Tibial nerve (tissue), 4 donors: ENCODE measurements around the gene REX1BD. TPM values are rescaled to one million over a fixed set of nuclear protein-coding genes. Genes with fewer than 3 reads are reported as not detected.

Experiments
- DNase-seq, 2 donors: peaks; one replicate each; pipeline ENCODE4 v3.0.0-alpha.2; 2019; ENCODE audit warnings: low spot score in 2 of 2
- H3K27ac ChIP-seq, 4 donors: fragments of 200-600 bp; sonication (generic) in 3 of 4; one replicate each; pipeline ENCODE4 v1.5.1; 2017 to 2019; ENCODE audit warnings: mild to moderate bottlenecking in 1 of 4
- H3K27me3 ChIP-seq, 2 donors: fragments of 200-600 bp; sonication (generic) in 1 of 2; one replicate each; pipeline versions ENCODE4 v1.5.1 to v1.6.0; 2017 to 2019
- H3K36me3 ChIP-seq, 3 donors: fragments of 200-600 bp; sonication (generic); one replicate each; pipeline ENCODE4 v1.5.1; 2018 to 2019
- H3K4me1 ChIP-seq, 4 donors: fragments of 200-600 bp; sonication (generic) in 3 of 4; one replicate each; pipeline ENCODE4 v1.5.1; 2017 to 2019
- H3K4me3 ChIP-seq, 4 donors: fragments of 200-600 bp; sonication (generic) in 3 of 4; one replicate each; pipeline ENCODE4 v1.5.1; 2017 to 2019; ENCODE audit warnings: mild to moderate bottlenecking in 1 of 4, moderate library complexity in 1 of 4
- H3K9me3 ChIP-seq, 4 donors: fragments of 200-600 bp; sonication (generic) in 3 of 4; one replicate each; pipeline ENCODE4 v1.5.1; 2017 to 2019
- CTCF ChIP-seq, 5 experiments: fragments of 200-600 bp in 3 of 5; fragments of 450-650 bp in 2 of 5; sonication (generic) in 3 of 5; IDR thresholded peaks; one replicate each; pipeline ENCODE4 v1.5.1; 2016 to 2019; ENCODE audit warnings: antibody characterized with exemption in 5 of 5, mild to moderate bottlenecking in 3 of 5, moderate library complexity in 2 of 5
- EP300 ChIP-seq, 2 donors: sonication (generic); formaldehyde crosslinking; IDR thresholded peaks; one replicate each; pipeline ENCODE4 v1.6.1; 2017; ENCODE audit warnings: antibody characterized with exemption in 2 of 2, mild to moderate bottlenecking in 1 of 2
- POLR2A ChIP-seq, 2 donors: fragments of 450-650 bp; IDR thresholded peaks; one replicate each; pipeline ENCODE4 v1.6.1; 2017; ENCODE audit warnings: antibody characterized with exemption in 2 of 2, mild to moderate bottlenecking in 2 of 2, moderate library complexity in 2 of 2
- WGBS, 2 donors: methylation state at CpG; one replicate each; pipeline ENCODE4 v1.1.5; 2018; 5-methylcytosine and 5-hydroxymethylcytosine counted together
- total RNA-seq, 4 donors: library from RNA; depleted of rRNA; stranded (reverse); fragments of >200 nt; gene quantifications; one replicate each; pipeline ENCODE4 v1.1.0, GENCODE V29; 2016

Gene REX1BD
- total RNA-seq, 4 donors from 2014 or later = 186 to 226 (median 210) TPM

- H3K27me3 ChIP-seq = no peaks in the 10 kb centered on the region
- H3K27ac ChIP-seq = no peak overlapping the region
- H3K4me1 ChIP-seq = peaks cover 3 to 15% (median 10%) of the 10 kb centered on the region in 4 donors
- no peaks in the 10 kb centered on the region for H3K9me3 ChIP-seq
- peaks cover 2 to 54% (median 7%) of the 10 kb centered on the region in 3 donors for H3K36me3 ChIP-seq
- WGBS, 2 donors = 83 to 84% methylated on average over 21 of the region's 21 CpGs
- H3K4me3 ChIP-seq = no peak overlapping the region
- TF ChIP-seq CTCF (IDR thresholded peaks at IDR 0.05) (no peak), POLR2A (IDR thresholded peaks at IDR 0.05) (no peak), EP300 (IDR thresholded peaks at IDR 0.05) (no peak)
- DNase-seq = no peak
Measured at GRCh38 chr19:18577365-18577914, 11.2 kb upstream of the REX1BD start.

- H3K4me3 ChIP-seq = no peak overlapping the region
- no peak overlapping the region for H3K27ac ChIP-seq
- no peaks in the 10 kb centered on the region for H3K9me3 ChIP-seq
- DNase-seq = no peak
- H3K36me3 ChIP-seq = peaks cover 0 to 32% (median 0%) of the 10 kb centered on the region in 3 donors
- no peak for TF ChIP-seq EP300 (IDR thresholded peaks at IDR 0.05)
- no peak for TF ChIP-seq CTCF (IDR thresholded peaks at IDR 0.05)
- no peak for TF ChIP-seq POLR2A (IDR thresholded peaks at IDR 0.05)
- no peaks in the 10 kb centered on the region for H3K4me1 ChIP-seq
- 64 to 77% methylated on average over 7 of the region's 7 CpGs for WGBS, 2 donors
- H3K27me3 ChIP-seq = no peaks in the 10 kb centered on the region
Measured at GRCh38 chr19:18580311-18580710, 8.3 kb upstream of the REX1BD start.

GRCh38 chr19:18586306-18586705 is 2.3 kb upstream of the REX1BD start:
- H3K27me3 ChIP-seq = no peaks in the 10 kb centered on the region
- WGBS, 2 donors = 45 to 50% methylated on average over 2 of the region's 2 CpGs
- TF ChIP-seq EP300 (IDR thresholded peaks at IDR 0.05) (no peak), POLR2A (IDR thresholded peaks at IDR 0.05) (no peak), CTCF (IDR thresholded peaks at IDR 0.05) (no peak)
- H3K4me1 ChIP-seq = peaks cover 0 to 24% (median 11%) of the 10 kb centered on the region in 4 donors
- H3K27ac ChIP-seq = no peak overlapping the region
- peaks cover 0 to 7% (median 0%) of the 10 kb centered on the region in 3 donors for H3K36me3 ChIP-seq
- DNase-seq = no peak
- no peaks in the 10 kb centered on the region for H3K9me3 ChIP-seq
- no peak overlapping the region for H3K4me3 ChIP-seq

GRCh38 chr19:18587561-18587960 is 1.0 kb upstream of the REX1BD start:
- DNase-seq = no peak
- peaks cover 0 to 24% (median 11%) of the 10 kb centered on the region in 4 donors for H3K4me1 ChIP-seq
- H3K36me3 ChIP-seq = peaks cover 0 to 8% (median 0%) of the 10 kb centered on the region in 3 donors
- no peak overlapping the region for H3K4me3 ChIP-seq
- H3K27me3 ChIP-seq = no peaks in the 10 kb centered on the region
- peak overlapping the region in 3 of 4 donors; percentile 76 to 91 (median 76) for H3K27ac ChIP-seq
- 87 to 91% methylated on average over 12 of the region's 12 CpGs for WGBS, 2 donors
- no peaks in the 10 kb centered on the region for H3K9me3 ChIP-seq
- TF ChIP-seq EP300 (IDR thresholded peaks at IDR 0.05) (no peak), CTCF (IDR thresholded peaks at IDR 0.05) (no peak), POLR2A (IDR thresholded peaks at IDR 0.05) (no peak)

GRCh38 chr19:18587962-18588610 is 512 bp upstream of the REX1BD start:
- 26 to 32% methylated on average over 16 of the region's 16 CpGs for WGBS, 2 donors
- Histone ChIP-seq H3K27ac (peak overlapping the region; percentile 63 to 91 (median 76)), H3K27me3 (no peaks in the 10 kb centered on the region), H3K4me3 (peak overlapping the region; percentile 60 to 99 (median 71)), H3K9me3 (no peaks in the 10 kb centered on the region), H3K36me3 (peaks cover 0 to 8% (median 0%) of the 10 kb centered on the region in 3 donors), H3K4me1 (peaks cover 0 to 24% (median 11%) of the 10 kb centered on the region in 4 donors)
- DNase-seq = no peak
- TF ChIP-seq POLR2A (IDR thresholded peaks at IDR 0.05) = no peak
- TF ChIP-seq EP300 (IDR thresholded peaks at IDR 0.05) = no peak
- TF ChIP-seq CTCF (IDR thresholded peaks at IDR 0.05) = no peak
